ENCODE results near the gene RABEPK.

GRCh38 chr9:125151730-125152129 lies 48.6 kb upstream of the RABEPK start:
- TF ChIP-seq CTCF (IDR thresholded peaks at IDR 0.05) = no peak
- no peak for TF ChIP-seq POLR2AphosphoS5 (IDR thresholded peaks at IDR 0.05)

All from gastroesophageal sphincter (tissue), 3 donors.